Measurements from ENCODE around the gene KIF26B. TPM values are rescaled to one million over a fixed set of nuclear protein-coding genes. Genes with fewer than 3 reads are reported as not detected.
A peak's percentile ranks its signal among the peaks of the same experiment; 100 is the strongest.

The KIF26B gene
- total RNA-seq, 8 experiments from 2014 or later = 0.25 to 21.5 (median 10.2) TPM

DNA sequence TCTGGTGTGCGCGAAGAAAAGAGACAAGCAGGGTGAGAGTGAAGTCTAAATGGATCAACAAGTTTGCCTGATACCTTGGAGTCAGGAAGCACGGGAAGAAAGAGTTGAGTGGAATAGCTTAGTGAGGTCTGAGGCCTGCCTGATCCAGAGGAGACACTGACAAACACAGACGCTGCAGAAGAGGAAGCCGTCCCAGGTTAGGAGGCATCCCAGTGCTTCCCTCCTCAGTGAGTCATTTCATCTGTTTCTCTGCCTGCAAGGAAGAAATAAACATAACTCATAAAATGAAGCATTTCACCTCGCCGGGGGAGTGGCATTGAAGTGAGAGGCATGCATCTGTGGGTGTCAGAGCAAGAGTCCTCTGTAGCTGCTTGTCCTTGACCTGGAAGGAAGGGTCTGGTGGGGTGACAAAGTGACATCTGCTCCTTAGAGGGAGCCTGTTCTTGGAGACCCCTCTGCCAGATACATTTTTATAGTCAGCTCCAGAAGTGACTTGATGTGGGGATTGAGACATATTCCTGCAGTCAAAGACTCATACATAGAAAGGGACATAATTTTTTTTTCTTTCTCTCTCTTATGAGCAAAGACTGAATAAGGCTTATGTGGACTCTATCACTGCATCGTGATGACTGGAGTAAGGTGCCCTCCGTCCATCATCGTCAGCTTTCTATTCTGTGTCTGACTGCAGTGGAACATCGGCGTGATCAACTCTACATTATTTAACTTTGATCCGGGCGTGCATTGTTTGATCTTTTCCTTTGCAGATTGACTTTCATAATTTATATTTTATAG lies 256.7 kb downstream of the KIF26B start:
- in situ Hi-C loops (cut with MboI; ENCODE audit: low pct_unique_long_range_greater_than_20kb in 2 of 9, low sequenced_read_pairs in 9 of 9, unreplicated experiment in 9 of 9) = no loop called here
- Histone ChIP-seq H3K4me3 (no peak overlapping the region), H3K4me1 (replicated peaks in 1 of 2) (peaks cover 30 to 49% of the 10 kb centered on the region in 2 donors), H3K27ac (peak overlapping the region; percentile 9 to 10)
- 57 to 81% (median 73%) methylated on average over 7 to 14 of the region's 14 CpGs; no CpG with 5 or more reads in 2 of the 10 experiments for WGBS, 10 experiments
- peak in 5 of 8 experiments; percentile 79 to 85 (median 84) for ATAC-seq (replicated peaks in 6 of 8)

DNA sequence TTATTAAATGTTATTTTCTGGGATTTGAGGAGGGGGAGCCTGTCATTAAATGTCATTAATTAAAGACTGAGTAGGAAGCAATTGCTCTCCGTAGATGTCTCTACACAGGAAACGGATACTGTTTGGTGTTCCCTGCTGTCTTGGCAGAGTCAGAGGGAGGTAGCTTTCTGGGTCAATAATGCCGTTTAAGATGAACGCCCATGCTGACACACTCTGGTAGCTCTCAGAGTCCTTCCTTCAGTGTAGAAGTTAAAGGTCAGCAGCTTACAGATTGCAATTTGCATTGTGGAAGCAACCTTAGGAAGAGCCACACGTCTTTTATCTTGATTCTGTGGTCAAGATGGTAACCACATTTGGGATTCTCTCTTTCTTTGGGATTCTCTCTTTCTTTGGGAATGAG lies 257.5 kb downstream of the KIF26B start:
- in situ Hi-C loops (cut with MboI; ENCODE audit: low pct_unique_long_range_greater_than_20kb in 2 of 9, low sequenced_read_pairs in 9 of 9, unreplicated experiment in 9 of 9) = no loop called here
- Histone ChIP-seq H3K4me1 (replicated peaks in 1 of 2) (peaks cover 30 to 49% of the 10 kb centered on the region in 2 donors), H3K27ac (peak overlapping the region in 1 of 2 donors; percentile 16), H3K4me3 (no peak overlapping the region)
- ATAC-seq (replicated peaks in 6 of 8) = peak in 5 of 8 experiments; percentile 36 to 48 (median 39)
- WGBS, 10 experiments = 9 to 89% (median 40%) methylated on average over 1 to 5 of the region's 5 CpGs; no CpG with 5 or more reads in 1 of the 10 experiments

DNA sequence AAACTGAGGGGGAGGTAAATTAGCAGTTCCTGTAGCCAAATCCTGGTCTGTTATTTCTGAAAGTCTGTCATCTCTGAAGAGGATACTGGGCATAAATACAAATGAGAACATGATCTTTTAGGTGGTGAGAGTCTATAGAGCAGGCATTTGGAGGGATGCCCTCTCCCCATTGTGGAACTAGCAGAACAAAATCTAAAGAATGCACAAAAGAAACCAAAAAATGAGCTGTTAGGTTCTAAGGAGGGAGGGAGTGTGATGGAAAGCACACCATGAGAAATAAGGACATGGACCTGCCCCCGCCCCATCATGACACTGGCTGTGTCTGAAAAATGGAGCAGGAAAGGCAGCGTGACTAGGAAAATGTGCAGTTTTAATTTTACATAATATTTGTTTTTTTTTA lies 262.0 kb downstream of the KIF26B start:
- ATAC-seq (replicated peaks in 6 of 8) = no peak
- Histone ChIP-seq H3K27ac (no peak overlapping the region), H3K4me1 (replicated peaks in 1 of 2) (peaks cover 32 to 41% of the 10 kb centered on the region in 2 donors), H3K4me3 (no peak overlapping the region)
- 52 to 100% (median 89%) methylated on average over 1 to 2 of the region's 2 CpGs; no CpG with 5 or more reads in 2 of the 10 experiments for WGBS, 10 experiments
- in situ Hi-C loops (cut with MboI; ENCODE audit: low pct_unique_long_range_greater_than_20kb in 2 of 9, low sequenced_read_pairs in 9 of 9, unreplicated experiment in 9 of 9) = no loop called here

DNA sequence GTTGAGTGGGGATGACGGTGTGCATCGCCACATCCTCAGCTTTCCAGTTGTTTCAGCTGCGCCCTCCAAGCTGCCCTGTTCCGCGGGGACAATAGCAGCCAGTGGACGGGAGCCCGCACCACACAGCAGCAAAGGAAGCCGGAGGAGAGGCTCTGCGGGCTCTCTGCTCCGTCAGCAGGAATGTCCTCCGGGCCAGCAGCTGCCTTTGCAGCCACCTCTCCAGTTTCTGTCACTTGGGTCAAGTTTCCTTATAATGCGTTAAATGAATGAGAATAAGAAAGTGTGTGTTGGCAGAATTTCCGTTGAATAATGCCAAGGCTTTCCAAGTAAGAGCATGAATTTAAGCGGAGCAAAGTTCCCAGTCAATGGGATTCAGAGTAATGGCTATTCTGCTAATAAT lies 263.3 kb downstream of the KIF26B start:
- ATAC-seq (replicated peaks in 6 of 8) = peak in 3 of 8 experiments; percentile 55 to 78 (median 69)
- no peak overlapping the region for H3K27ac ChIP-seq
- 36 to 85% (median 47%) methylated on average over 2 to 12 of the region's 14 CpGs; no CpG with 5 or more reads in 1 of the 10 experiments for WGBS, 10 experiments
- in situ Hi-C loops (cut with MboI; ENCODE audit: low pct_unique_long_range_greater_than_20kb in 2 of 9, low sequenced_read_pairs in 9 of 9, unreplicated experiment in 9 of 9) = no loop called here
- no peak overlapping the region for H3K4me3 ChIP-seq
- peaks cover 19 to 28% of the 10 kb centered on the region in 2 donors for H3K4me1 ChIP-seq (replicated peaks in 1 of 2)

DNA sequence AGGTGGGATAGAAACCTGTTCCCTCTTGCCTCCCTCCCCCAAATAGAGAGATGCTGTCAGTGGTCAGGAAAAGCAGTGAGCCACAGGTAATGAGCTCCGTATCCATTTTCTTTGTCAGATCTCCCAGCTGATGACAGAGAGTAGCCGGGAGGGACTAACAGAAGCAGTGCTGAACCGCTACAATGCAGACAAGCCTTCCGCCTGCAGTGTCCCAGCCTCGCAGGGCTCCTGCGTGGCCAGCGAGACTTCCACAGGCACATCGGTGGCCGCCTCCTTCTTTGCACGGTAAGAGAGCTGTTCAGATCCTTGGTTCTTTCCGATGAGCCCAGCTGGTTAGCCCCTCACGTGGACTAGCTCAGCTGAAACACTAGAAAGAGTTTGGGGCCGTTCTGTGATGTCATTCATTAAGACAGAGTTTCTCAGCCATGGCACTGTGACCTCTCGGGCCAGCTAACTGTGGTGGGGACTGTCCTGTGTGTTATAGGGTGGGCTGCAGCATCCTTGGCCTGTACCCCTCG lies 264.7 kb downstream of the KIF26B start:
- in situ Hi-C loops (cut with MboI; ENCODE audit: low pct_unique_long_range_greater_than_20kb in 2 of 9, low sequenced_read_pairs in 9 of 9, unreplicated experiment in 9 of 9) = no loop called here
- H3K4me1 ChIP-seq (replicated peaks in 1 of 2) = peaks cover 17 to 26% of the 10 kb centered on the region in 2 donors
- no peak overlapping the region for H3K4me3 ChIP-seq
- 76 to 93% (median 81%) methylated on average over 1 to 8 of the region's 15 CpGs; no CpG with 5 or more reads in 2 of the 10 experiments for WGBS, 10 experiments
- no peak overlapping the region for H3K27ac ChIP-seq
- peak in 5 of 8 experiments; percentile 44 to 85 (median 58) for ATAC-seq (replicated peaks in 6 of 8)

DNA sequence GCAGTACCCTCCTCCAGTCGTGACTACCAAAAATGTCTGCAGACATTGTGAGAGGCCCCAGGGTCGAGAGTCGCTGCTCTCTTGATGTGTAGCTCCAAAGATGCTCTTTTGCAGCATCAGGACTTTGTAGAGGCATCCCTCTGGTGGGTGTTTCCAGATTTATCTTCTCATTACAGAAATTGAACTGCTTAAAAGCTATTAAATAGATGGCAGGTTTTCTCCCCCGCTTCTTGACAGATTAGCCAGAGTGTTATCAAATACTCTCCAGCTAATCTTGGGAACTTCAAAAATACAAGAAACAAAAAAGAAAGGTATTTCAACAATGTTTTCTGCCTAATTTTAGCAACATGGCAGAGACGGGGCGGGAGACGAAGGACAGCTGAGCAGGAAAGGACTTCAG lies 265.2 kb downstream of the KIF26B start:
- H3K4me1 ChIP-seq (replicated peaks in 1 of 2) = peaks cover 17 to 26% of the 10 kb centered on the region in 2 donors
- no peak overlapping the region for H3K27ac ChIP-seq
- 49 to 86% (median 74%) methylated on average over 3 to 7 of the region's 7 CpGs; no CpG with 5 or more reads in 1 of the 10 experiments for WGBS, 10 experiments
- no peak overlapping the region for H3K4me3 ChIP-seq
- no peak for ATAC-seq (replicated peaks in 6 of 8)
- in situ Hi-C loops (cut with MboI; ENCODE audit: low pct_unique_long_range_greater_than_20kb in 2 of 9, low sequenced_read_pairs in 9 of 9, unreplicated experiment in 9 of 9) = no loop called here

DNA sequence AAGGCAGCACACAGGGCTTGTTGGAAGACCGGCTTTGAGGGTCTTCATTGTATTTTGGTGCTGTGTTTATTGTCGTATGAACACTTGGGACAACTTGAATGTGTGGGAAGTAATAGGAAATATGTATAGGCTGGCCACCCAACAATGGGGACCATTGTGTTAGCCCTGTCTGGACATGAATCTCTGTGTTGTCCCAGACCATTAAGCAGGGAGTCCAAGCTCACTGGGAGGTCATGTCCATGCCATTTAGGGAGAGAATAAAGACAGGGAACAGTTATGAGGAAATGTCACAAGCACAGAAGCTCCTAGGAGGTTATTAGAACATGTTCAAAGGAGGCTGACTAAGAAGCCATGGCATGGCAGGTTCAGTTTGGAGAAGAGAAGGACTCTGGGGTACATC lies 266.1 kb downstream of the KIF26B start:
- ATAC-seq (replicated peaks in 6 of 8) = no peak
- Histone ChIP-seq H3K27ac (no peak overlapping the region), H3K4me1 (replicated peaks in 1 of 2) (peaks cover 17 to 26% of the 10 kb centered on the region in 2 donors), H3K4me3 (no peak overlapping the region)
- WGBS, 10 experiments = 30 to 100% (median 85%) methylated on average over 1 to 2 of the region's 2 CpGs; no CpG with 5 or more reads in 1 of the 10 experiments
- in situ Hi-C loops (cut with MboI; ENCODE audit: low pct_unique_long_range_greater_than_20kb in 2 of 9, low sequenced_read_pairs in 9 of 9, unreplicated experiment in 9 of 9) = no loop called here

DNA sequence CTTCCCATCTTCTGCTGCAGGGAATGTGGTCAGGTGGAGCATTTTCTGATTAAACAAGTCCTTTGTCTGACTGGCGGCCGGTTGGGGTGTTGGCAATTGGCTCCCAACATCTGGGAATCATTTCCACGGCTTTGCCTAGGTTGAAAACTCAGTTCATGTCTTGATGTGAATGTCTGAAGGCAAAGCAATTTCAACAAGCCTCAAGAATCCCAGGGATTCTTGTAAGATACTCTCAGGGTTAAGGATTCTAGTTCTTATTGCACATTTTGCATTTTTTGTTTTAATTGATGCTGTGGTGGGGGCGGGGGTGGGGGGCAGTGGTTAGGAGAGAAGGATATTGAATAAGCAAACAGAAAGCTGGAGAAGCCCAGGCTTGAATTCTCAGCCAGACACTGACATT lies 273.9 kb downstream of the KIF26B start:
- WGBS, 10 experiments = 0 to 100% (median 39%) methylated on average over 1 to 3 of the region's 4 CpGs; no CpG with 5 or more reads in 4 of the 10 experiments
- in situ Hi-C loops (cut with MboI; ENCODE audit: low pct_unique_long_range_greater_than_20kb in 2 of 9, low sequenced_read_pairs in 9 of 9, unreplicated experiment in 9 of 9) = no loop called here
- Histone ChIP-seq H3K27ac (no peak overlapping the region), H3K4me3 (no peak overlapping the region), H3K4me1 (replicated peaks in 1 of 2) (peaks cover 22 to 23% of the 10 kb centered on the region in 2 donors)
- no peak for ATAC-seq (replicated peaks in 6 of 8)

DNA sequence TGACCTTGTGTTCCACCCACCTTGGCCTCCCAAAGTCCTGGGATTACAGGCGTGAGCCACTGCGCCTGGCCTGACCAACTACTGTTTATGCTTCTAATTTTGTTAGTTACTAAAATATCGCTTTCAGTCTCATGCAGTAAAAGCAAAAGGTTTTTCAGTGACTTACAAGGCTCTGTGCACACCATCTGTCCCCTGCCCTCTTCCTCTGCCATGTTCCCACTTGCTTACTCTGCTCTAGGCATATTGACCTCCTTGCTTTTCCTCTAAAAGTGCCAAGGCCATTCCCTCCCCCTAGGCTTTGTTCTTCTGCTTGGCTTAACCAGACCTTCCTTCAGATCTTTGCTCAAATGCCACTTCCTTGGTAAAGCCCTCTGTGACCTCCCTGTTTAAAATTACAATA lies 276.9 kb downstream of the KIF26B start:
- peak overlapping the region in 1 of 2 donors; percentile 56 for H3K27ac ChIP-seq

DNA sequence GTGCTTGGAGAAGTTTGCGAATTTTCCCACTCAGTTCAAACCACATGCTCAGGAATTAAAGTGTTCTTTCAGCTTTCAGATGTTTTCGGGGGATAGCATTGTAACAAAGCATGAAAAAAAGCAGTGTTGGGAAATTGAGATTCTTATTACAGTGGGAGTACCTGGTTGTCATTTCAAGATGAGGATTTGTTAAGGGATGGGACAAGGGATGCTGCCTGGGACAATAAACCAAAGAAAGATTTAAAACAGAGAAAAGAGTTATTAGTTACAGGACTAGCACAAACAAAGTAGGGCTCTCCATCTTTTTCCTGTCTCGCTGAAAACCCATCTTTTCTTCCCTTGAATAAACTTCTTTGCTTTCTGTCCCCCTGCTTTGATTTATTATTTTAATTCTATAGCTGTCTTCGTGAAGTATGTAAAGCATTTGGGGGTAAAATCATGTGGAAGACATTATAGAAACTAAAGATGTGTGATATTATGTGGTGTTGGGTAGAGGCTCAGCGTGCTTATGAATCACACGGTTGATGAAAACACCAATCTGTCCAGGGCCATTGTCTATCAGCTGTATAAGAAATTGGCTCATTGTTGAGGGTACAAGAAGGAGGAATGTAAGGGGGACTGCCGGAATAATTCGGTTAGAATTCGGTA lies 277.6 kb downstream of the KIF26B start:
- Histone ChIP-seq H3K4me1 (replicated peaks in 1 of 2) (peaks cover 26 to 30% of the 10 kb centered on the region in 2 donors), H3K27ac (peak overlapping the region in 1 of 2 donors; percentile 56), H3K4me3 (no peak overlapping the region)
- WGBS, 10 experiments = 29 to 57% (median 46%) methylated on average over 2 to 9 of the region's 9 CpGs
- ATAC-seq (replicated peaks in 6 of 8) = peak in 5 of 8 experiments; percentile 66 to 79 (median 75)
- in situ Hi-C loops (cut with MboI; ENCODE audit: low pct_unique_long_range_greater_than_20kb in 2 of 9, low sequenced_read_pairs in 9 of 9, unreplicated experiment in 9 of 9) = no loop called here

More for the DNA sequence above, 276.9 kb downstream of the KIF26B start:
- in situ Hi-C loops (cut with MboI; ENCODE audit: low pct_unique_long_range_greater_than_20kb in 2 of 9, low sequenced_read_pairs in 9 of 9, unreplicated experiment in 9 of 9) = no loop called here
- H3K4me1 ChIP-seq (replicated peaks in 1 of 2) = peaks cover 25 to 26% of the 10 kb centered on the region in 2 donors
- ATAC-seq (replicated peaks in 6 of 8) = peak in 2 of 8 experiments; percentile 19 to 29
- 83 to 100% (median 97%) methylated on average over 1 to 3 of the region's 3 CpGs; no CpG with 5 or more reads in 5 of the 10 experiments for WGBS, 10 experiments
- H3K4me3 ChIP-seq = no peak overlapping the region

DNA sequence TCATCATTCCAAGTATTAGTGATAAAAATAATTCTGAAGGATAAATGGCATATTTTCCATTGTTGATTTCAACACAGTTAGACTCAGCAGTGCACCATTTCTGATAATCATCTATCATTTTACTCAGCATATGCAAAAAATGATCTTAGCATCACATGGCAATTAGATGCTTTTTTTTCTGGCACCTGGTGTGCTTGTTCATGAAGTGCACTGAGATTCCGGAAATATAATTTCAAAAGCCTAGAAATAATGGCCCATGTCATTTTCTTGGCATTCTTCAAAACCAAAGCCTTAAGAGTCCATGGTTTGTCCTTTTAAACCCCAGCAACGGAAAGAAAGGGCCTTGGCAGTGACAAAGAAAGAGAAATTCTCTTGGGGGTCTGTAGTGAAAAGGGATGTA lies 278.8 kb downstream of the KIF26B start:
- peaks cover 26 to 38% of the 10 kb centered on the region in 2 donors for H3K4me1 ChIP-seq (replicated peaks in 1 of 2)
- in situ Hi-C loops (cut with MboI; ENCODE audit: low pct_unique_long_range_greater_than_20kb in 2 of 9, low sequenced_read_pairs in 9 of 9, unreplicated experiment in 9 of 9) = no loop called here
- H3K4me3 ChIP-seq = no peak overlapping the region
- ATAC-seq (replicated peaks in 6 of 8) = no peak
- 0 to 56% (median 23%) methylated on average over 1 to 2 of the region's 2 CpGs for WGBS, 10 experiments
- H3K27ac ChIP-seq = no peak overlapping the region

DNA sequence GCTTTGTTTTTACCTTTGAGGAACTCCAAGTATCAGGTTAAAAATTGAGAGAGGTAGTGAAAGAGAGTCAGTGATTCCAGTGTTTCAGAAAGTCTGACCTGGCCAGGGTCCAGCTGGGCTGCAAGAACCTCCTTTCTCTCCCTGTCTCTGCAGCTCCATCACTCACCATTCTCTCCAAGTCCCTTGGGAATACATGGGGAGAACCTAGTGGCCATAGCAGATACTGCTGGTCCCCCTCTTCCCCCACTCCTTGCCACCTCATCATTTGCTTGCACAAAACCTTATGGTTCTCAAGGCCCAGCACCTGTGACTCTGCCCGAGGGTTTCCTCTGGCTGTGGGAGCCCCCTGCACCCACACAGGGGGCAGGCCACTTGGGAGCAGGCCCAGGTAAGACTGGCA lies 279.5 kb downstream of the KIF26B start:
- in situ Hi-C loops (cut with MboI; ENCODE audit: low pct_unique_long_range_greater_than_20kb in 2 of 9, low sequenced_read_pairs in 9 of 9, unreplicated experiment in 9 of 9) = no loop called here
- 80 to 100% (median 100%) methylated on average over 1 of the region's 1 CpG; no CpG with 5 or more reads in 6 of the 10 experiments for WGBS, 10 experiments
- Histone ChIP-seq H3K4me1 (replicated peaks in 1 of 2) (peaks cover 26 to 38% of the 10 kb centered on the region in 2 donors), H3K4me3 (no peak overlapping the region), H3K27ac (no peak overlapping the region)
- ATAC-seq (replicated peaks in 6 of 8) = no peak

DNA sequence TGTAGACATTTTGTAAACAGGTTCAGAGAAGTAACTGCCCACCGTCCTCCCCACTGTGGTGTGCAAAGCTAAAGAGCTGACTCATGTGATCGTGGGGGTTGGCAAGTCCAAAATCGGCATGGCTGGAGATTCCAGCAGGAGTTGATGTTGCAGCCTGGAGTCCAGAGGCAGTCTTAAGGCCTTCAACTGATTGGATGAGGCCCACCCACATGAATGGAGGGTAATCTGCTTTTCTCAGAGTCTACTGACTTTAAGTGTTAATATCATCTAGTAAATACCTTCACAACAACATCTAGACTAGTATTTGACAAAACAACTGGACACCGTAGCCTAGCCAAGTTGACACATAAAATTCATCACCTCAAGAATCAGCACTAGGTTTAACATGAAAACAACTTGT lies 281.6 kb downstream of the KIF26B start:
- no peak for ATAC-seq (replicated peaks in 6 of 8)
- WGBS, 10 experiments = 0 to 100% (median 90%) methylated on average over 1 to 4 of the region's 4 CpGs; no CpG with 5 or more reads in 2 of the 10 experiments
- in situ Hi-C loops (cut with MboI; ENCODE audit: low pct_unique_long_range_greater_than_20kb in 2 of 9, low sequenced_read_pairs in 9 of 9, unreplicated experiment in 9 of 9) = no loop called here
- no peak overlapping the region for H3K27ac ChIP-seq
- H3K4me3 ChIP-seq = no peak overlapping the region
- peaks cover 27 to 40% of the 10 kb centered on the region in 2 donors for H3K4me1 ChIP-seq (replicated peaks in 1 of 2)

Measured in motor neuron (in vitro differentiated cells).